Stimulated activated effector memory CD8-positive, alpha-beta T cell treated with anti-CD3 and anti-CD28 coated beads, Interleukin-12 subunit alpha, Interleukin-12 subunit beta, amount 100 ng/mL, for 72 hours (primary cell): ENCODE measurements around the gene SIPA1L3.
A peak's percentile ranks its signal among the peaks of the same experiment; 100 is the strongest.

ENCODE experiments used
- ATAC-seq: fragments of 150-1000 bp; cut with Tn5 transposase; 2 replicates; pipeline ENCODE4 v1.10.0; 2021
- DNase-seq, 2 donors: peaks; one replicate each; pipeline ENCODE4 v3.0.0; 2021 to 2022; ENCODE audit warnings: low spot score in 2 of 2
- H3K27ac Mint-ChIP-seq: one replicate; pipeline ENCODE4 v1.8.0; 2022; ENCODE audit warnings: mild to moderate bottlenecking, mixed read lengths
- H3K36me3 Mint-ChIP-seq: one replicate; pipeline ENCODE4 v1.8.0; 2022; ENCODE audit warnings: mild to moderate bottlenecking, mixed read lengths
- H3K4me1 Mint-ChIP-seq: one replicate; pipeline ENCODE4 v1.8.0; 2022; ENCODE audit warnings: mixed read lengths
- H3K4me3 Mint-ChIP-seq: one replicate; pipeline ENCODE4 v1.8.0; 2022; ENCODE audit warnings: mild to moderate bottlenecking, mixed read lengths
- H3K9me3 Mint-ChIP-seq: one replicate; pipeline ENCODE4 v1.8.0; 2022; ENCODE audit warnings: mixed read lengths

The SIPA1L3 gene

GRCh38 chr19:38247734-38248268, 340.8 kb downstream of the SIPA1L3 start:
- Mint-ChIP-seq H3K27ac (no peak overlapping the region), H3K9me3 (no peaks in the 10 kb centered on the region), H3K4me3 (no peak overlapping the region), H3K4me1 (peaks cover 8% of the 10 kb centered on the region), H3K36me3 (no peaks in the 10 kb centered on the region)
- ATAC-seq (no peak), DNase-seq (no peak)

GRCh38 chr19:38248421-38248820, 341.4 kb downstream of the SIPA1L3 start:
- Mint-ChIP-seq H3K9me3 (no peaks in the 10 kb centered on the region), H3K4me1 (peaks cover 8% of the 10 kb centered on the region), H3K27ac (no peak overlapping the region), H3K4me3 (no peak overlapping the region), H3K36me3 (no peaks in the 10 kb centered on the region)
- DNase-seq = no peak
- no peak for ATAC-seq

GRCh38 chr19:38250428-38250820, 343.4 kb downstream of the SIPA1L3 start:
- Mint-ChIP-seq H3K9me3 (no peaks in the 10 kb centered on the region), H3K27ac (no peak overlapping the region), H3K4me1 (no peaks in the 10 kb centered on the region), H3K4me3 (no peak overlapping the region), H3K36me3 (no peaks in the 10 kb centered on the region)
- no peak for ATAC-seq
- DNase-seq = no peak

- Mint-ChIP-seq H3K27ac (peak overlapping the region; percentile 9), H3K4me1 (no peaks in the 10 kb centered on the region), H3K9me3 (no peaks in the 10 kb centered on the region), H3K4me3 (no peak overlapping the region), H3K36me3 (no peaks in the 10 kb centered on the region)
- no peak for DNase-seq
- ATAC-seq = no peak
These were observed 344.0 kb downstream of the SIPA1L3 start for GRCh38 chr19:38250821-38251563.

- DNase-seq (no peak), ATAC-seq (no peak)
- Mint-ChIP-seq H3K36me3 (no peaks in the 10 kb centered on the region), H3K27ac (peak overlapping the region; percentile 9), H3K4me3 (no peak overlapping the region), H3K4me1 (no peaks in the 10 kb centered on the region), H3K9me3 (no peaks in the 10 kb centered on the region)
These were observed 344.6 kb downstream of the SIPA1L3 start for GRCh38 chr19:38251564-38252051.

GRCh38 chr19:38252385-38252784, 345.4 kb downstream of the SIPA1L3 start:
- Mint-ChIP-seq H3K27ac (no peak overlapping the region), H3K4me3 (no peak overlapping the region)

GRCh38 chr19:38252941-38253691, 346.1 kb downstream of the SIPA1L3 start:
- DNase-seq (no peak), ATAC-seq (no peak)
- no peaks in the 10 kb centered on the region for H3K36me3 Mint-ChIP-seq
- H3K4me1 Mint-ChIP-seq = no peaks in the 10 kb centered on the region
- H3K4me3 Mint-ChIP-seq = no peak overlapping the region
- no peak overlapping the region for H3K27ac Mint-ChIP-seq
- H3K9me3 Mint-ChIP-seq = no peaks in the 10 kb centered on the region

More at GRCh38 chr19:38252385-38252784, 345.4 kb downstream of the SIPA1L3 start:
- ATAC-seq (no peak), DNase-seq (no peak)
- no peaks in the 10 kb centered on the region for H3K36me3 Mint-ChIP-seq
- no peaks in the 10 kb centered on the region for H3K4me1 Mint-ChIP-seq
- no peaks in the 10 kb centered on the region for H3K9me3 Mint-ChIP-seq

GRCh38 chr19:38253788-38254187, 346.8 kb downstream of the SIPA1L3 start:
- DNase-seq = no peak
- Mint-ChIP-seq H3K4me3 (no peak overlapping the region), H3K27ac (no peak overlapping the region), H3K4me1 (no peaks in the 10 kb centered on the region), H3K9me3 (no peaks in the 10 kb centered on the region), H3K36me3 (no peaks in the 10 kb centered on the region)
- no peak for ATAC-seq

GRCh38 chr19:38255383-38256014, 348.5 kb downstream of the SIPA1L3 start:
- Mint-ChIP-seq H3K9me3 (no peaks in the 10 kb centered on the region), H3K4me1 (no peaks in the 10 kb centered on the region), H3K27ac (no peak overlapping the region), H3K4me3 (no peak overlapping the region), H3K36me3 (no peaks in the 10 kb centered on the region)
- ATAC-seq = peak; percentile 12
- DNase-seq = no peak
